DOHH2 (cell line): ENCODE measurements around the gene GRIN2A.

ENCODE experiments used
- CTCF ChIP-seq: fragments of 200-600 bp; sonication (generic); IDR thresholded peaks from one replicate; pipeline ENCODE4 v1.5.1; 2014; ENCODE audit warnings: antibody characterized with exemption, mild to moderate bottlenecking, low read depth, low read length; ENCODE audit not compliant: poor library complexity, severe bottlenecking
- EZH2phosphoT487 ChIP-seq: fragments of 200-600 bp; sonication (generic); IDR thresholded peaks from 2 replicates; pipeline ENCODE4 v1.6.1; 2017; ENCODE audit warnings: borderline replicate concordance, mild to moderate bottlenecking, antibody characterized with exemption, low read length, moderate library complexity, mixed read lengths

DNA sequence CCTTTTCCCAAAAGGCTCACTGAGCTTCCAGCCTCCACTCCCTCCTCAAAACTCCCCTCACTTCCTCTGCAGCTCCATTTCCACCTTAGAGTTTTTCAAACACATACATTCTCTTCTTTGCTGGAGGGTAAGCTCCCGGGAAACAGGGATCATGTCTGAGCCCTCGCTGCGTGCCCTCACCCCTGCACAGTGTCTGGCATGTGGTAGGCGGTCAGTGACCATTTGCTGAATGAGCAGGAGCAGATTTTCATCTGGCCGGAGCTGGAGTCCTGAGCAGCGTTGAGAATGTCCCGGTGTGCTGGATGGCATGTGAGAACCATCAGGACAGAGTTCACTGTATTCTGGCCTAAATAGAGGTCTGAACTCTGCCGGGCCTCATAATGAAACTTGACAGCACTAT, 274.5 kb downstream of the GRIN2A start:
- no peak for TF ChIP-seq CTCF
- TF ChIP-seq EZH2phosphoT487: no peak
